ENCODE data around the gene MPZL1.

MPZL1 gene

DNA sequence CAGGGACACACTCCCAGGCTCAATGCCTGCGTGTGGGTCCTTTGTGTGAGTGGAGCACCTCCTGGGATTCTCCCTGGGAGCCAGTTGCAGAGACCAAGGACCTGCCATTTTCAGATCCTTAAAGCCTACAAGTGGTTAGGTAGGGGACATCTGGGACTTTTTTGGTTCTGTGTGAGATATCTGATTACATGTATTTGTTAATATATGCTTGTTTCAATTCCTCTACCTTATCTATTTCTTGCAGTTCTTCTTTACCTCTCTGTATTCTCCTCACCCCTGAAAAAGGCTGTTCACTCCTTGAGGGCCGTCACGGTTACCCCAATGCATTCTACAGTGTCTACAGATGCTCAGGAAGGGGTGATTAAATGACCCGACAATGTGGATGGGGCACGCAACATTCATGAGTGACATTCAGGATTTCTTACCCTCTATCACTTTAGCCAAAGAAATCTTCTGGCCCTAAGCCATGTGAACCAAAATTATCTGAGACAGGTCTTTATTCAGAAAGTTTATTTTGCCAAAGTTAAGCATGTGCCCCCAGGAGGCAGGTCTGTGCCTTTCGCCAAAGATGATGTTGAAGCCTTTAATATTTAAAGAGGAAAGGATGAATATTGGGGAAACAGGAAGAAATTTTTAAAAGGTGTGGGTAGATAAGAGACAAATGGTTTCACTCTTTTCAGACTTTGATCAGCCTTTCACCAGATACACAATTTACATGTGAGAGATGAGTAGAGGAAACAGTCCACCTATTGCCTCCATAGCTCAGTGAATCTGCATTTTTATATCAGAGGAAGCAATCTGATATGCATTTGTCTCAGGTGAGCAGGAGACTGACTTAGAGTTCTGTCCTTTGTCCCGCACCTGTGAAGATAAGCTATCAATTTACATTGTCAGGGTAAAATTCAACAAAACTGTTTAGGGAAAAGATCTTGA, 44.6 kb upstream of the MPZL1 start:
- Histone ChIP-seq H3K36me3 (ENCODE audit: insufficient read depth, low read length) (peaks cover 96% of the 10 kb centered on the region), H3K4me2 (ENCODE audit: insufficient read depth, low read length) (no peak overlapping the region), H3K79me2 (ENCODE audit: insufficient read depth, low read length) (peaks cover 96% of the 10 kb centered on the region), H3K27me3 (ENCODE audit: insufficient read depth, low read length, poor library complexity) (no peaks in the 10 kb centered on the region), H3K4me1 (ENCODE audit: insufficient read depth, low read length) (no peaks in the 10 kb centered on the region), H3K4me3 (ENCODE audit: low read depth in 1 of 2, low read length in 2 of 2) (no peak overlapping the region), H3K27ac (ENCODE audit: low read length) (no peak overlapping the region), H3K9me3 (ENCODE audit: insufficient read depth, low read length, severe bottlenecking) (no peaks in the 10 kb centered on the region), H4K20me1 (ENCODE audit: insufficient read depth, low read length) (peaks cover 78% of the 10 kb centered on the region), H2AFZ (ENCODE audit: low read depth, low read length) (no peak overlapping the region), H3K9ac (ENCODE audit: low read depth, low read length) (no peak overlapping the region)
- ATAC-seq (ENCODE audit: insufficient read depth, low read depth) (no peak), DNase-seq (no peak)
- no peak for TF ChIP-seq EZH2 (IDR thresholded peaks at IDR 0.05; ENCODE audit: borderline replicate concordance, low read depth, low read length, severe bottlenecking)
- peak; percentile 6 for TF ChIP-seq CTCF (IDR thresholded peaks at IDR 0.05; ENCODE audit: borderline replicate concordance, extremely low read depth, low read length, poor library complexity, severe bottlenecking)

DNA sequence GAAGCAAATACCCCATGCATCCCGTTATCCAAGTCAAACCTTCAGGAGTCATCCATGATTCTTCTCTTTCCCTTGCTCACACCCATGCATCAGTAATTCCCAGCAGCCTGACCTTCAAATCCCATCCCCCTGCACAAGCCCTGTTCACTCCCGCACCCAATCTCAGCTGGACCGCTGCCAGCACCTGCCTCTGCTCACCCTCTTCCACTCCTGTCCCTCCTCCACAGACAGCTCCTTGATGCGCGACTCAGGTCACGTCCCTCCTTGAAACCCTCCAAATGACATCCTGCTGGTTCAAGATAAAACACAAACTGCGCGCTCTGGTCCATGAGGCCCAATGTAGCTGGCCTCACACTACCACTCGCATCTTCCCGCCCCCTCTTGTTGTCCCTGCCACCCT, 43.4 kb upstream of the MPZL1 start:
- DNase-seq (no peak), ATAC-seq (ENCODE audit: insufficient read depth, low read depth) (no peak)
- Histone ChIP-seq H3K27me3 (ENCODE audit: insufficient read depth, low read length, poor library complexity) (no peaks in the 10 kb centered on the region), H3K9ac (ENCODE audit: low read depth, low read length) (no peak overlapping the region), H3K36me3 (ENCODE audit: insufficient read depth, low read length) (peaks cover 96% of the 10 kb centered on the region), H2AFZ (ENCODE audit: low read depth, low read length) (no peak overlapping the region), H3K4me1 (ENCODE audit: insufficient read depth, low read length) (no peaks in the 10 kb centered on the region), H3K4me3 (ENCODE audit: low read depth in 1 of 2, low read length in 2 of 2) (no peak overlapping the region), H3K4me2 (ENCODE audit: insufficient read depth, low read length) (no peak overlapping the region), H4K20me1 (ENCODE audit: insufficient read depth, low read length) (peaks cover 77% of the 10 kb centered on the region), H3K27ac (ENCODE audit: low read length) (peak overlapping the region; percentile 7; the same call in 1 of the 2 replicates), H3K9me3 (ENCODE audit: insufficient read depth, low read length, severe bottlenecking) (no peaks in the 10 kb centered on the region), H3K79me2 (ENCODE audit: insufficient read depth, low read length) (peaks cover 96% of the 10 kb centered on the region)
- TF ChIP-seq CTCF (IDR thresholded peaks at IDR 0.05; ENCODE audit: borderline replicate concordance, extremely low read depth, low read length, poor library complexity, severe bottlenecking) (no peak), EZH2 (IDR thresholded peaks at IDR 0.05; ENCODE audit: borderline replicate concordance, low read depth, low read length, severe bottlenecking) (no peak)

GRCh38 chr1:167678838-167679237, 42.9 kb upstream of the MPZL1 start:
- Histone ChIP-seq H3K27ac (ENCODE audit: low read length) (peak overlapping the region; percentile 7; the same call in 1 of the 2 replicates), H2AFZ (ENCODE audit: low read depth, low read length) (no peak overlapping the region), H3K9ac (ENCODE audit: low read depth, low read length) (no peak overlapping the region), H3K4me2 (ENCODE audit: insufficient read depth, low read length) (no peak overlapping the region), H3K4me1 (ENCODE audit: insufficient read depth, low read length) (no peaks in the 10 kb centered on the region), H3K36me3 (ENCODE audit: insufficient read depth, low read length) (peaks cover 96% of the 10 kb centered on the region), H3K4me3 (ENCODE audit: low read depth in 1 of 2, low read length in 2 of 2) (no peak overlapping the region), H4K20me1 (ENCODE audit: insufficient read depth, low read length) (peaks cover 76% of the 10 kb centered on the region), H3K79me2 (ENCODE audit: insufficient read depth, low read length) (peaks cover 96% of the 10 kb centered on the region), H3K27me3 (ENCODE audit: insufficient read depth, low read length, poor library complexity) (no peaks in the 10 kb centered on the region), H3K9me3 (ENCODE audit: insufficient read depth, low read length, severe bottlenecking) (no peaks in the 10 kb centered on the region)
- no peak for ATAC-seq (ENCODE audit: insufficient read depth, low read depth)
- DNase-seq = no peak
- TF ChIP-seq EZH2 (IDR thresholded peaks at IDR 0.05; ENCODE audit: borderline replicate concordance, low read depth, low read length, severe bottlenecking) = no peak
- TF ChIP-seq CTCF (IDR thresholded peaks at IDR 0.05; ENCODE audit: borderline replicate concordance, extremely low read depth, low read length, poor library complexity, severe bottlenecking) = no peak

Data from DND-41 (cell line).